Endometrium (tissue), 2 donors: ENCODE measurements around the gene CTF1.
"Not testable (repeated sequence)": the region's sequence is repeated elsewhere in the genome, so short reads cannot be mapped to it uniquely, and the experiment has no call there.

ENCODE experiments used
- FAIRE-seq: peaks from 2 replicates; lab custom pipeline; 2012; peaks lifted over from hg19 to GRCh38; lab: Jason Lieb, UNC
- donor health status: control.
- donor health status: control.

The CTF1 gene

GRCh38 chr16:30888856-30889499 is 7.4 kb upstream of the CTF1 start:
- FAIRE-seq, result no peak

DNA sequence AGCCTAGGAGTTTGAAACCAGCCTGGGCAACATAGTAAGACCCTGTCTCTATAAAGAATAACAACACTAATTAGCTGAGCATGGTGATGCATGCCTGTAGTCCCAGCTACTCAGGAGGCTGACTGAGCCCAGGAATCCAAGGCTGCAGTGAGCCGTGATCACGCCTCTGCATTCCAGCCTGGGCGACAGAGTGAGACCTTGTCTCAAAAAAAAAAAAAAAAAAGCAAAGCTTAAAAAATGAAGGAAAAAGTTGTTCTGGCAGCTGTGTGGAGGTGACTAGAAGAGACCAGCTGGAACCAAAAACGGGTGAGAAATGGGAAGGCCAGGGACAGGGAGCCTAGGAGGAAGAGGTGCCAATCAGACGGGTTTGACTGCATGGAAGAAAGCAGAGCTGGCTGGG is 6.7 kb upstream of the CTF1 start:
- no peak for FAIRE-seq

- not testable (repeated sequence) for FAIRE-seq
Measured at GRCh38 chr16:30891043-30891823, 5.2 kb upstream of the CTF1 start.

DNA sequence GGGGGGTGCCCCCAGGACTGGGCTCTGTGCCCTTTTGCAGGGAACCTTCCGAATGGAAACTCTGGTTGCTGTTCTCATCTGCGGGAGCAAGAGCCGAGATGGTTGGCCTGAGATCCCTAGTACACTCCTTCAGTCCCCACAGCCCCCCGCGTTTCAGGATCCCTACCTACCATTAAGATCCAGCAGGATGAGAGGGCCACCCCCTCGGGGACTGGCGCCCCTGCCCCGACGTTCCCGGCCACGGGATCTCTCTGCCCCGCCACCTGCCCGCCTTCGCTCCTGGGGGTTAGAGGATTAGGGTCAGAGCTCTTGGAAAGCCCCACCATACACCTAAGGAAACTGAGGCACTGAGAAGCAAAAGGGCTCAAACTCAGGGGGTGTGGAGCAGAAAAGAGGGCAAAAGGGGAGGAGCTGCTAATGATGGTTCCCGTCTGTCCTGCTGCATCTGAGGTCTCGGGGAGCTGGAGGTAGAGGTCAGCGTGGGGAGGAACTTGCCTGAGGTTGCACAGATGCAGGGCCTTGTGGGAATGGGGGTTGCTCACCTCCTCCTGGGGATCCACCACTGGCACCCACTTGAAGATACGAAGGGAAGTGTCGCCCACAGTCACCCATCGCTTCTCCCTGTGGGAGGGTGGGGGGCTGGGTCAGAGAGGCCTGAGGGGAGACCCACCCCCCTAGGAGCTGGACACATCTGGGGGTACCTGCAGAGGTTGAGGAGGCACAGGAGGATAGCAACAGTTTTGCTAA is 3.6 kb upstream of the CTF1 start:
- no peak for FAIRE-seq

DNA sequence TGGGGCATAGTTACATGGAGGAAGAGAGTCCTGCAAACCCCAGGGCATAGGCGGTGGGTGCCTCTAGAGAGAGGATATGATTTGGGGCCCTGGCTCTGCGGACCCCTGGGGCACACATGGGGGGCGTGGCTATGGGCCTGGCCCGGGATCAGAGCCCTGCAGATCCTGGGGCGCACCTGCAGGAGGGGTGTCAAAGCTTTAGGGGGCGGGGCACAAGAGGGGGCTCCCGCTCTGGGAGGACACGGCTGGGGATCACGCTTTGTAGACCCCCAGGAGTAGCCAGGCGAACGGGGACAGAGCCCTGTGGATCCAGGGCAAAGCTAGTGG is 3.0 kb upstream of the CTF1 start:
- no peak for FAIRE-seq

- no peak for FAIRE-seq
Measured at GRCh38 chr16:30893744-30894539, 2.5 kb upstream of the CTF1 start, which contains the start of gene BCL7C. Gene BCL7C (minus strand): TSS chr16:30894077. CDS start chr16:30893944, 133 bp downstream.

- no peak for FAIRE-seq
Measured at GRCh38 chr16:30894540-30895368, 1.7 kb upstream of the CTF1 start.

DNA sequence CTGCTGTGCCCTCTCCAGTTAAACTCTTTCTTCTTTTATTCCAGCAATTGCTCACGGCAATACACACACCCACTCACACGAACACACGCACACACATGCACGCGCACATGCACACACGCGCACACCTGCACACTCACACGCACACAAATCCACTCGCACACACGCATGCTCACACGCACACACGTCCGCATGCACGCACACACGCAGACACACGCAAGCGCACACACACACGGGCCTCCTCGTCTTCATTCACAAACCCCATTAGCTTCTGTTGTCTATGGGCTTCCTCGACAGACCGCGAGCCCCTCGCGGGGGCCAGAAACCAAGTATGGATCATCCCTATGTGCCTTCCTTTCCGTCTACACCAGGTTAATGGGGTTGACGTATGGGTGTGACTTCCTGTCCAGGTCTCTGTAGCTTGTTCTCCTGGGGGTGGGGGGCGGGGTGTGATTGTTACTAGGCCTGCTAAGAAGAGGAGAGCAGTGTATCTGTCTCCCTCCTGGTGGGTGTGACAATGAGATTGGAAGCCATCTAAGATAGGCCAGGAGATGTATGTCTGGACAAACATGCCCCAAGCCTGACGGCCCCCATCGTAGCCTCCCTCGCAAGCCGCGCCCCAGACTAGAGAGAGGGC is 670 bp upstream of the CTF1 start:
- FAIRE-seq, result no peak

DNA sequence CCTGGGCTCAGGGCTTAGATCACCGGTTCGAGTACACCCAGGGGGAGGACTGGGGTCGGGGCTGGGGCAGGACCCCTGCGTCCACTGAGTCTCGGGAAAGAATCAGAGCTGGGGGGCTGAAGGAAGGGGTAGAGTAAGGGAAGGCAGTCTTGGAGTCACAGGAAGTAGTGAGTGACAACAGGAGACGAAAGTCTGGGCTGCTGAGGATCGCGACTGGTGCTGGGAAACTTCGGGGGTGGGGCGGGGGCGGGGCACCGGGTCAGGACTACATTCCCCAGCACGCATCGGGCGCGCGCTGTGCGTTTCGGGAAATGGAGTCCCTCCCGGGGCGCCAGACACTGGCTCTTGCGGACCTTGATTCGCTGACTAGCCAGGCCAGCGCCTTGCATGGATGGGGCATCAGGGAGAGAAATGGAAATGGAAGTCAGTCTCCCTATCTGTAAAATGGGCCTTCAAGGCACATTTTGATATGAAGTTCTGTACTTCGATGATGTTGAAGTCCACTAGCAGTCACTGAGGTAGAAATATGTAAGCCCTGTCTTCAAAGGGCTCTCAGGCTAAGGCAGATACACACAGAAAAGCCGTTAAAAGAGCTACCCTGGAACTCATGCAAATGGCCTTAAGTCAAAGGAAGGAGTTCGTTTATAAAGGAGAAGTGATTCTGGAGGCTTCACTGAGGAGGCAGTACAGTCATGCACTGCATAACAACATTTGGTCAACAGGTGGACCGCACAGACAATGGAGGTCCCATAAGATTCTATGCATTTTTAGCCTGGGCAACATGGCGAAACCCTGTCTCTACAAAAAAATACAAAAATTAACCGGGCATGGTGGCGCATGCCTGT is 697 bp downstream of the CTF1 start:
- FAIRE-seq, result no peak

GRCh38 chr16:30899794-30900193 is 3.4 kb downstream of the CTF1 start:
- no peak for FAIRE-seq

- no peak for FAIRE-seq
Measured at GRCh38 chr16:30900588-30900987, 4.2 kb downstream of the CTF1 start.

DNA sequence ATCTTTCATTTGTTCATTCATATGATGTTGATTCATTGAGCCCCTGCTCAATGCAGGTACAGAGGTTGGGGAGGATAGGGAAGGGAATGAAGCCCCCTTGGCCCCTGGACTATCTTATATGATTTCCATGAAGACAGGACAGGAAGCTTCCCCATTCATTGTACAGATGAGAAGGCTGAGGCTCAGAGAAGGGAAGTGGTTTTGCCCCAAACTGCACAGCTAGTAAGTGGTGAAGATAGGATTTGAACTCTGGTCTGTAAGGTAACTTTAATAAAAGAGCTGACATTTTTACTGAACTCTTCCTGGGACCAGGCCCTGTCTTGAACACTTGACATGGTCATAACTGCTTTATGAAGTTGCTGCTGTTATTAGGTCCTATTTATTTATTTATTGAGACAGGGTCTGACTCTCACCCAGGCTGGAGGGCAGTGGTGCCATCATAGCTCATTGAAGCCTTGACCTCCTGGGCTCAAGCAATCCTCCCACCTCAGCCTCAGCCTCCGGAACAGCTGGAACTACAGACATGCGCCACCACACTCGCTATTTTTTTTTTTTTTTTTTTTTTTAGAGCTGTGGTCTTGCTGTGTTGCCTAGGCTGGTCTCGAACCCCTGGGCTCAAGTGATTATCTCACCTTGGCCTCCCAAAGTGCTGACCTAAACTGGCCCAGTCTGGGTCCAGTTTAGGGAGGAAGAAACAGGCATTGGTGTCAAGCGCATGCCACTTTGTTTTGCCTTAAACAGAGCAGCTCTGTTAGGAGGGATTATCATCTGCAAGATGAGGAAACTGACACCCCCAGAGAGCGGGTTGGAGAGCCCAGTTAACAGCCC is 5.0 kb downstream of the CTF1 start:
- FAIRE-seq, result no peak

- no peak for FAIRE-seq
Measured at GRCh38 chr16:30902029-30902972, 5.9 kb downstream of the CTF1 start.

- FAIRE-seq, result no peak
Measured at GRCh38 chr16:30903002-30903401, 6.6 kb downstream of the CTF1 start.

DNA sequence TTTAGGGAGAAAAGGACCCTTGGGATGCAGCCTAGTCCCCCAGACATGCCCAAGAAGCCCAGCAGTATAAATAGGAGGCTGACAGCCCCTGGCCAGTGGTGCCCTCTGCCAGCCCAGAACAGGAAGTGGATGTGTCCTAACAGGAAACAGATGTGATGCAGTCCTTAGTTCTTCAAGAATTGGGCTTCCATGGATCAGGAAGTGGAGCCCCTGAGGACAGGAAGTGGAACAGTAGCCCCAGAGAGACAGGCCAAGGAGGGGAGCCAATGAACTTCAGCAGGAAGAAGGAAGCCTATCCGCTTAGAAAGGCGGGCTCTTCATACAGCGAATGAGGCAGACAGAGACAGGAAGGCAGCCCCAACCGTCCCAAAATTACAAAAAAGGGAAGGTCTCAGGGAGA is 7.2 kb downstream of the CTF1 start:
- no peak for FAIRE-seq

- FAIRE-seq, result no peak
Measured at GRCh38 chr16:30904114-30904780, 7.8 kb downstream of the CTF1 start.

DNA sequence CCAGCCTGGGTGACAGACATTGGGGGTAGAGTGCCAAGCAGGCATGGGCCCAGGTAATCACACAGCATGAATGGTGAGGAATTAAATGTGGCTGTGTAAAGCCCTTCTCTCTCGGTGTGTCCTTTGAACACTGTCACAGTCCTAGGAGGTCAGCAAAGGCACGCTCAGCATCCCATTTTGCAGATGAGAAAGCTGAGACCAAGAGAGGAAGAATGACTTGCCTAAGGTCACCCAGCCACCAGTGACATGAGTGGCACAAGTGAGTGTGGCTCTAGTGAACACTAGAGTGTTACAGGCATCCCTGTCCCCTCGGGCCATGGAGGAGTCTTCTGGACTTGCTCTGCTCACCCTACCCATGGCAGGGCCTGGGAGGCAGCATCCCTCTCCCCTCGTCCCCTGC is 10.7 kb downstream of the CTF1 start:
- FAIRE-seq, result no peak
